ENCODE data around the gene ESR2.
A peak's percentile ranks its signal among the peaks of the same experiment; 100 is the strongest.
"Not testable (repeated sequence)": the region's sequence is repeated elsewhere in the genome, so short reads cannot be mapped to it uniquely, and the experiment has no call there.

Gene ESR2

GRCh38 chr14:64324461-64324860 lies 30.3 kb upstream of the ESR2 start:
- Histone ChIP-seq H3K9me3 (ENCODE audit: insufficient read depth, low read length) (no peaks in the 10 kb centered on the region), H3K4me1 (ENCODE audit: low read length) (no peaks in the 10 kb centered on the region), H4K20me1 (ENCODE audit: insufficient read depth, low read length) (no peaks in the 10 kb centered on the region), H3K79me2 (ENCODE audit: low read length) (no peaks in the 10 kb centered on the region), H3K4me3 (ENCODE audit: low read length) (no peak overlapping the region), H3K36me3 (replicated peaks; ENCODE audit: low read depth, low read length) (no peaks in the 10 kb centered on the region), H2AFZ (ENCODE audit: low read depth, low read length) (no peak overlapping the region), H3K9ac (ENCODE audit: low read length) (no peak overlapping the region), H3K4me2 (ENCODE audit: low read length) (no peak overlapping the region), H3K27me3 (ENCODE audit: low read depth, low read length) (no peaks in the 10 kb centered on the region), H3K27ac (ENCODE audit: low read length) (no peak overlapping the region)
- no peak for TF ChIP-seq EZH2phosphoT487 (IDR thresholded peaks at IDR 0.05; ENCODE audit: low read depth)
- TF ChIP-seq CTCF (IDR thresholded peaks at IDR 0.05; ENCODE audit: low read depth, low read length): no peak

DNA sequence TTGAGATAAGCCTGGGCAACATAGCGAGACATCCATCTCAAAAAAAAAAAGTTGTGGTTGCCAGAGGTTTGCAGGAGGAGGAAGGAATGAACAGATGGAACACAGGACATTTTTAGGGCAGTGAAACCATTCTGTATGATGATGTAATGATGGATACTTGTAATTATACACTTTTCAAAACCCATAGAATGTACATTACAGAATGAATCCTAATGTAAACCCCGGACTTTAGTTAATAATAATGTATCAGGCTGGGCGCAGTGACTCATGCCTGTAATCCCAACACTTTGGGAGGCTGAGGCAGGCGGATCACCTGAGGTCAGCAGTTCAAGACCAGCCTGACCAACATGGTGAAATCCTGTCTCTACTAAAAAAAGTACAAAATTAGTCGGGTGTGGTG lies 26.2 kb upstream of the ESR2 start:
- H3K27ac ChIP-seq (ENCODE audit: low read length); H3K9ac ChIP-seq (ENCODE audit: low read length); H3K9me3 ChIP-seq (ENCODE audit: insufficient read depth, low read length); H4K20me1 ChIP-seq (ENCODE audit: insufficient read depth, low read length); H2AFZ ChIP-seq (ENCODE audit: low read depth, low read length); H3K4me2 ChIP-seq (ENCODE audit: low read length); H3K36me3 ChIP-seq (replicated peaks; ENCODE audit: low read depth, low read length); H3K4me1 ChIP-seq (ENCODE audit: low read length); H3K79me2 ChIP-seq (ENCODE audit: low read length); H3K4me3 ChIP-seq (ENCODE audit: low read length); H3K27me3 ChIP-seq (ENCODE audit: low read depth, low read length): not testable (repeated sequence)

DNA sequence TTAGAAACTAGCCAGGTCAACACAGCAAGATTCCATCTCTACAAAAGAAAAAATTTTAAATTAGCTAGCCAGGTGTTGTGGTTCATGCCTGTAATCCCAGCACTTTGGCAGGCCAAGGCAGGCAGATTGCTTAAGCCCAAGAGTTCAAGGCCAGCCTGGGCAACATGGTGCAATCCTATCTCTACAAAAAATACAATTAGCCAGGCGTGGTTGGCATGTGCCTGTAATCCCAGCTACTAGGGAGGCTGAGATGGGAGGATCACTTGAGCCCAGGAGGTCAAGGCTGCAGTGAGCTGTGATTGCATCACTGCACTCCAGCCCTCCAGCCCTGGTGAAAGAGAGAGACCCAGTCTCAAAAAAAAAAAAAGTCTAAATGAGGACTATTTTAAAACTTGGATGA lies 24.5 kb upstream of the ESR2 start:
- not testable (repeated sequence) for H3K4me1 ChIP-seq (ENCODE audit: low read length)

GRCh38 chr14:64303471-64303917 lies 9.3 kb upstream of the ESR2 start:
- Histone ChIP-seq H4K20me1 (ENCODE audit: insufficient read depth, low read length) (no peaks in the 10 kb centered on the region), H3K79me2 (ENCODE audit: low read length) (no peaks in the 10 kb centered on the region), H3K4me3 (ENCODE audit: low read length) (no peak overlapping the region), H3K27ac (ENCODE audit: low read length) (no peak overlapping the region), H3K9ac (ENCODE audit: low read length) (no peak overlapping the region), H2AFZ (ENCODE audit: low read depth, low read length) (no peak overlapping the region), H3K4me2 (ENCODE audit: low read length) (no peak overlapping the region), H3K9me3 (ENCODE audit: insufficient read depth, low read length) (no peaks in the 10 kb centered on the region), H3K4me1 (ENCODE audit: low read length) (no peaks in the 10 kb centered on the region), H3K36me3 (replicated peaks; ENCODE audit: low read depth, low read length) (no peaks in the 10 kb centered on the region), H3K27me3 (ENCODE audit: low read depth, low read length) (0 out of 2 replicates have a peak, but pooled peaks cover 4% of the 10 kb centered on the region)
- TF ChIP-seq EZH2phosphoT487 (IDR thresholded peaks at IDR 0.05; ENCODE audit: low read depth) (no peak), CTCF (IDR thresholded peaks at IDR 0.05; ENCODE audit: low read depth, low read length) (peak; percentile 85)

More for the DNA sequence above, 24.5 kb upstream of the ESR2 start:
- not testable (repeated sequence) for H3K79me2 ChIP-seq (ENCODE audit: low read length); H3K9me3 ChIP-seq (ENCODE audit: insufficient read depth, low read length); H4K20me1 ChIP-seq (ENCODE audit: insufficient read depth, low read length); H3K36me3 ChIP-seq (replicated peaks; ENCODE audit: low read depth, low read length); H3K27me3 ChIP-seq (ENCODE audit: low read depth, low read length); H3K9ac ChIP-seq (ENCODE audit: low read length); H3K4me2 ChIP-seq (ENCODE audit: low read length); H2AFZ ChIP-seq (ENCODE audit: low read depth, low read length); H3K4me3 ChIP-seq (ENCODE audit: low read length); H3K27ac ChIP-seq (ENCODE audit: low read length)

DNA sequence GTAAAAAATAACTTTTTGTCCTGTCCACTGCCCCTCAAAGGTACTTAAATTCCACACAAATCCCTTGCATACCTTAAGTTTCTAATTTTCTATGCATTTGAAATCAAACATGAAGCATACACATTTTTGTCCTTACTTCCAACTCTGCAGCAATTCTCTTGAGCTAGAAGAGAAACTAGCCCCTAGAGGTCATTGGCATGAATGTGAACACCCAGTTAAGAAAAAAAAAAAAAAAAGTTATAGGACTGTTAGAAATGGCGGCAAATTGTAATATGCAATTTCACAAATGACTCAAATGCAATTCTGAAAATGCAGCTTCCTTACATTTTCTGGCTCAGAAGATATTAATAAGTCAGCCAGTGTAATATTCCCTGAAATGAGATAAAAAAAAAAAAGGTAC lies 4.6 kb upstream of the ESR2 start:
- Histone ChIP-seq H3K79me2 (ENCODE audit: low read length) (no peaks in the 10 kb centered on the region), H3K4me2 (ENCODE audit: low read length) (no peak overlapping the region), H3K36me3 (replicated peaks; ENCODE audit: low read depth, low read length) (no peaks in the 10 kb centered on the region), H2AFZ (ENCODE audit: low read depth, low read length) (no peak overlapping the region), H3K27ac (ENCODE audit: low read length) (no peak overlapping the region), H3K4me1 (ENCODE audit: low read length) (peaks cover 7% of the 10 kb centered on the region), H3K9ac (ENCODE audit: low read length) (no peak overlapping the region), H3K4me3 (ENCODE audit: low read length) (no peak overlapping the region), H3K27me3 (ENCODE audit: low read depth, low read length) (peaks cover 24% of the 10 kb centered on the region), H3K9me3 (ENCODE audit: insufficient read depth, low read length) (no peaks in the 10 kb centered on the region), H4K20me1 (ENCODE audit: insufficient read depth, low read length) (no peaks in the 10 kb centered on the region)
- TF ChIP-seq EZH2phosphoT487 (IDR thresholded peaks at IDR 0.05; ENCODE audit: low read depth): no peak
- TF ChIP-seq CTCF (IDR thresholded peaks at IDR 0.05; ENCODE audit: low read depth, low read length): no peak

Data from OCI-LY3 (cell line).